K562 (cell line): ENCODE results near the gene B3GALT6. TPM values are rescaled to one million over a fixed set of nuclear protein-coding genes. Genes with fewer than 3 reads are reported as not detected.

Source experiments
- ARNT ChIP-seq, 2 experiments: fragments of 450-650 bp; IDR thresholded peaks; 2 replicates each; pipeline ENCODE4 v1.6.1; 2016; ENCODE audit warnings: mild to moderate bottlenecking in 1 of 2
- E2F6 ChIP-seq, 2 experiments: IDR thresholded peaks; 2 replicates each; pipeline ENCODE4 v1.6.1; 2011; ENCODE audit warnings: borderline replicate concordance in 1 of 2, control low read depth in 1 of 2, low read depth in 1 of 2, low read length in 1 of 2, mild to moderate bottlenecking in 1 of 2, mixed read lengths in 1 of 2, moderate library complexity in 1 of 2; ENCODE audit not compliant: insufficient read depth in 1 of 2, insufficient read length in 1 of 2, poor library complexity in 1 of 2, severe bottlenecking in 1 of 2; ENCODE audit errors: extremely low read depth in 1 of 2
- ELK1 ChIP-seq: sonication (generic); formaldehyde crosslinking; IDR thresholded peaks from 2 replicates; pipeline ENCODE4 v1.8.1; 2022; ENCODE audit warnings: missing genetic modification reagents
- GATA2 ChIP-seq: sonication (generic); formaldehyde crosslinking; IDR thresholded peaks from 2 replicates; pipeline ENCODE4 v1.4.0; 2020; ENCODE audit warnings: mild to moderate bottlenecking, missing genetic modification reagents
- HMBOX1 ChIP-seq: sonication (generic); IDR thresholded peaks from 2 replicates; pipeline ENCODE4 v1.6.1; 2016
- ILF3 ChIP-seq: fragments of 450-650 bp; IDR thresholded peaks from 2 replicates; pipeline ENCODE4 v1.6.1; 2018; ENCODE audit warnings: antibody characterized with exemption, mild to moderate bottlenecking, moderate library complexity, borderline replicate concordance
- KHSRP ChIP-seq: fragments of 450-650 bp; IDR thresholded peaks from 2 replicates; pipeline ENCODE4 v1.6.1; 2017
- MXI1 ChIP-seq: IDR thresholded peaks from 2 replicates; pipeline ENCODE4 v1.6.1; 2011; ENCODE audit warnings: low read depth, mild to moderate bottlenecking, improper control_type of control experiment, low read length
- SETDB1 ChIP-seq: IDR thresholded peaks from one replicate; pipeline ENCODE4 v1.6.1; 2012; ENCODE audit warnings: low read length, control low read depth, inconsistent platforms
- STAT5A ChIP-seq: IDR thresholded peaks from 2 replicates; pipeline ENCODE4 v1.6.1; 2012; ENCODE audit warnings: low read length, inconsistent platforms, borderline replicate concordance
- THAP12 ChIP-seq: fragments of 250-450 bp; sonication (Bioruptor Pico); IDR thresholded peaks from 2 replicates; pipeline ENCODE4 v1.9.0; 2021; ENCODE audit warnings: mild to moderate bottlenecking, inconsistent platforms
- UBTF ChIP-seq, 2 experiments: IDR thresholded peaks; 2 replicates each; pipeline ENCODE4 v1.6.1; 2012; ENCODE audit warnings: improper control_type of control experiment in 2 of 2, low read depth in 2 of 2, low read length in 2 of 2, borderline replicate concordance in 1 of 2
- ZNF311 ChIP-seq: fragments of 250-450 bp; sonication (Bioruptor Pico); IDR thresholded peaks from 2 replicates; pipeline ENCODE4 v1.4.0; 2020; ENCODE audit warnings: mild to moderate bottlenecking, moderate library complexity
- ZNF449 ChIP-seq: fragments of 250-450 bp; sonication (Bioruptor Pico); IDR thresholded peaks from 2 replicates; pipeline ENCODE4 v1.8.0; 2022; ENCODE audit warnings: moderate library complexity, mild to moderate bottlenecking, inconsistent platforms
- ZNF57 ChIP-seq: fragments of 450-650 bp; formaldehyde crosslinking; IDR thresholded peaks from 2 replicates; pipeline ENCODE4 v1.4.0; 2020; ENCODE audit warnings: mild to moderate bottlenecking, moderate library complexity
- ZNF639 ChIP-seq, 2 experiments: fragments of 200-800 bp in 1 of 2; sonication (Bioruptor generic) in 1 of 2; sonication (generic) in 1 of 2; formaldehyde crosslinking in 1 of 2; IDR thresholded peaks in 1 of 2; conservative IDR thresholded peaks in 1 of 2; 2 replicates each; pipeline versions ENCODE4 v1.5.0 to v1.6.1; 2016 to 2020; ENCODE audit warnings: missing compliant biosample characterization in 1 of 2, missing genetic modification characterization in 1 of 2, missing genetic modification reagents in 1 of 2
- polyA plus RNA-seq, 8 experiments: library from polyadenylated mRNA; depleted of rRNA in 4 of 8; stranded (reverse) in 5 of 8; unstranded in 3 of 8; fragments of >200 nt; fragmentation: Nextera tagmentation in 2 of 8; fragmentation: Illumina TruSeq in 1 of 8; extraction: Ambion mirVana in 2 of 8; extraction: Trizol in 1 of 8; gene quantifications; 2 replicates each; pipeline versions ENCODE4 v1.2.1 to v1.2.3, GENCODE V29; 2011 to 2014; ENCODE audit warnings: inconsistent platforms in 1 of 8, missing spikeins in 1 of 8
- total RNA-seq, 7 experiments: library from RNA; depleted of rRNA in 6 of 7; stranded (reverse); fragments of >200 nt in 6 of 7; fragmentation: Illumina TruSeq in 2 of 7; extraction: Trizol in 2 of 7; gene quantifications; 2 replicates each; pipeline versions ENCODE4 v1.2.1 to v1.2.3, GENCODE V29; 2011 to 2021; ENCODE audit warnings: low replicate concordance in 1 of 7

Gene B3GALT6
- total and polyA plus RNA-seq, 9 of the 15 experiments (the other 6 are each of a cell fraction or from before 2014, with no cell fraction given), result 0.68 to 29.8 (median 9.9) TPM

GRCh38 chr1:1232208-1232795 lies at the start of gene B3GALT6 (continued):
- TF ChIP-seq E2F6 (IDR thresholded peaks at IDR 0.05; ENCODE audit: borderline replicate concordance in 1 of 2, extremely low read depth in 1 of 2, insufficient read depth in 1 of 2, insufficient read length in 1 of 2, low read depth in 1 of 2, low read length in 1 of 2, poor library complexity in 1 of 2, severe bottlenecking in 1 of 2), result peak; percentile 98 to 99
- no peak for TF ChIP-seq KHSRP
- TF ChIP-seq MXI1, result no peak
- no peak for TF ChIP-seq ZNF311 (CRISPR knock-in tag)
- TF ChIP-seq ILF3, result no peak
- no peak for TF ChIP-seq ARNT (IDR thresholded peaks at IDR 0.05)
- TF ChIP-seq ELK1 (CRISPR knock-in tag), result no peak
- no peak for TF ChIP-seq UBTF (IDR thresholded peaks at IDR 0.05; ENCODE audit: borderline replicate concordance in 1 of 2, low read depth in 2 of 2, low read length in 2 of 2)
- no peak for TF ChIP-seq SETDB1
- TF ChIP-seq GATA2 (CRISPR knock-in tag), result no peak
- no peak for TF ChIP-seq ZNF449
- no peak for TF ChIP-seq ZNF639 (CRISPR knock-in tag; conservative IDR thresholded peaks at IDR 0.05 in 1 of 2, IDR thresholded peaks at IDR 0.05 in 1 of 2)
- TF ChIP-seq THAP12 (CRISPR knock-in tag), result no peak
- TF ChIP-seq HMBOX1, result no peak
- TF ChIP-seq STAT5A, result no peak
- no peak for TF ChIP-seq ZNF57 (CRISPR knock-in tag)
